ENCODE results near the gene NLGN4X.

NLGN4X gene

GRCh38 chrX:6026429-6026828 lies 202.2 kb downstream of the NLGN4X start:
- Histone ChIP-seq H3K9ac (ENCODE audit: low read length) (no peak overlapping the region), H3K27ac (ENCODE audit: low read depth, low read length, poor library complexity, severe bottlenecking) (no peak overlapping the region)

GRCh38 chrX:6024204-6024603 lies 204.5 kb downstream of the NLGN4X start:
- no peaks in the 10 kb centered on the region for H4K20me1 ChIP-seq (ENCODE audit: insufficient read depth, low read length)
- no peak overlapping the region for H3K9ac ChIP-seq (ENCODE audit: low read length)
- no peak overlapping the region for H3K4me3 ChIP-seq (ENCODE audit: low read depth, low read length, poor library complexity, severe bottlenecking)
- H3K27ac ChIP-seq (ENCODE audit: low read depth, low read length, poor library complexity, severe bottlenecking) = no peak overlapping the region
- H3K4me2 ChIP-seq (ENCODE audit: low read length) = no peak overlapping the region
- H3F3A ChIP-seq (ENCODE audit: insufficient read depth, low read length) = no peaks in the 10 kb centered on the region
- TF ChIP-seq EZH2 (IDR thresholded peaks at IDR 0.05; ENCODE audit: borderline replicate concordance, low read length) (no peak), CTCF (IDR thresholded peaks at IDR 0.05; ENCODE audit: low read length) (no peak)
- no peaks in the 10 kb centered on the region for H3K36me3 ChIP-seq (ENCODE audit: insufficient read depth, low read length)
- no peaks in the 10 kb centered on the region for H3K79me2 ChIP-seq (ENCODE audit: insufficient read depth, low read length)
- H3K9me3 ChIP-seq (ENCODE audit: low read length) = no peaks in the 10 kb centered on the region
- no peak overlapping the region for H2AFZ ChIP-seq (ENCODE audit: low read length)
- no peaks in the 10 kb centered on the region for H3K4me1 ChIP-seq (ENCODE audit: insufficient read depth, low read length, severe bottlenecking)
- H3K9me2 ChIP-seq (ENCODE audit: low read depth, low read length) = no peaks in the 10 kb centered on the region
- H3K27me3 ChIP-seq (ENCODE audit: insufficient read depth, low read length) = no peaks in the 10 kb centered on the region

More at GRCh38 chrX:6026429-6026828, 202.2 kb downstream of the NLGN4X start:
- TF ChIP-seq CTCF (IDR thresholded peaks at IDR 0.05; ENCODE audit: low read length) (no peak), EZH2 (IDR thresholded peaks at IDR 0.05; ENCODE audit: borderline replicate concordance, low read length) (no peak)
- Histone ChIP-seq H3K79me2 (ENCODE audit: insufficient read depth, low read length) (no peaks in the 10 kb centered on the region), H3K27me3 (ENCODE audit: insufficient read depth, low read length) (no peaks in the 10 kb centered on the region), H3K36me3 (ENCODE audit: insufficient read depth, low read length) (no peaks in the 10 kb centered on the region), H3K9me2 (ENCODE audit: low read depth, low read length) (no peaks in the 10 kb centered on the region), H3K4me2 (ENCODE audit: low read length) (no peak overlapping the region), H3K9me3 (ENCODE audit: low read length) (no peaks in the 10 kb centered on the region), H3K4me3 (ENCODE audit: low read depth, low read length, poor library complexity, severe bottlenecking) (no peak overlapping the region), H3K4me1 (ENCODE audit: insufficient read depth, low read length, severe bottlenecking) (no peaks in the 10 kb centered on the region), H4K20me1 (ENCODE audit: insufficient read depth, low read length) (no peaks in the 10 kb centered on the region), H2AFZ (ENCODE audit: low read length) (no peak overlapping the region), H3F3A (ENCODE audit: insufficient read depth, low read length) (no peaks in the 10 kb centered on the region)

- no peaks in the 10 kb centered on the region for H3K79me2 ChIP-seq (ENCODE audit: insufficient read depth, low read length)
- TF ChIP-seq CTCF (IDR thresholded peaks at IDR 0.05; ENCODE audit: low read length) (peak; percentile 61), EZH2 (IDR thresholded peaks at IDR 0.05; ENCODE audit: borderline replicate concordance, low read length) (no peak)
- H3K9ac ChIP-seq (ENCODE audit: low read length) = no peak overlapping the region
Measured at GRCh38 chrX:6021316-6022091, 207.2 kb downstream of the NLGN4X start.

More at GRCh38 chrX:6021316-6022091, 207.2 kb downstream of the NLGN4X start:
- Histone ChIP-seq H3K9me2 (ENCODE audit: low read depth, low read length) (no peaks in the 10 kb centered on the region), H2AFZ (ENCODE audit: low read length) (no peak overlapping the region), H3K9me3 (ENCODE audit: low read length) (no peaks in the 10 kb centered on the region), H3K27ac (ENCODE audit: low read depth, low read length, poor library complexity, severe bottlenecking) (no peak overlapping the region), H3K27me3 (ENCODE audit: insufficient read depth, low read length) (no peaks in the 10 kb centered on the region), H3F3A (ENCODE audit: insufficient read depth, low read length) (no peaks in the 10 kb centered on the region), H3K4me1 (ENCODE audit: insufficient read depth, low read length, severe bottlenecking) (no peaks in the 10 kb centered on the region), H3K4me3 (ENCODE audit: low read depth, low read length, poor library complexity, severe bottlenecking) (no peak overlapping the region), H3K4me2 (ENCODE audit: low read length) (no peak overlapping the region), H4K20me1 (ENCODE audit: insufficient read depth, low read length) (no peaks in the 10 kb centered on the region), H3K36me3 (ENCODE audit: insufficient read depth, low read length) (no peaks in the 10 kb centered on the region)

All from OCI-LY1 (cell line).